Effector memory CD8-positive, alpha-beta T cell (primary cell): ENCODE results near the gene MSGN1.

Experiments used
- ATAC-seq: fragments of 150-1000 bp; cut with Tn5 transposase; replicated peaks from 2 replicates; pipeline ENCODE4 v1.10.0; 2021; ENCODE audit warnings: mild to moderate bottlenecking, moderate library complexity
- DNase-seq, 3 experiments: peaks; one replicate each; pipeline ENCODE4 v3.0.0; 2021
- H3K27ac Mint-ChIP-seq, 2 donors: one replicate each; pipeline ENCODE4 v1.8.0; 2022; ENCODE audit warnings: mild to moderate bottlenecking in 2 of 2, mixed read lengths in 2 of 2, moderate library complexity in 2 of 2
- H3K27me3 Mint-ChIP-seq, 2 donors: one replicate each; pipeline ENCODE4 v1.8.0; 2022; ENCODE audit warnings: mixed read lengths in 2 of 2
- H3K36me3 Mint-ChIP-seq: one replicate; pipeline ENCODE4 v1.8.0; 2022; ENCODE audit warnings: mild to moderate bottlenecking, moderate library complexity, mixed read lengths; ENCODE audit not compliant: insufficient read depth
- H3K4me1 Mint-ChIP-seq, 2 donors: one replicate each; pipeline ENCODE4 v1.8.0; 2022; ENCODE audit warnings: low read depth in 2 of 2, mixed read lengths in 2 of 2
- H3K4me3 Mint-ChIP-seq, 2 donors: one replicate each; pipeline ENCODE4 v1.8.0; 2022; ENCODE audit warnings: mild to moderate bottlenecking in 2 of 2, mixed read lengths in 2 of 2, moderate library complexity in 2 of 2
- H3K9me3 Mint-ChIP-seq, 2 donors: one replicate each; pipeline ENCODE4 v1.8.0; 2022; ENCODE audit warnings: mixed read lengths in 2 of 2
- total RNA-seq, 9 experiments: gene quantifications; one replicate each; lab custom pipeline; 2026; lab: John Stamatoyannopoulos, UW

MSGN1 gene
- total RNA-seq = 0 to 0.12 (median 0) reads per million in 9 experiments

DNA sequence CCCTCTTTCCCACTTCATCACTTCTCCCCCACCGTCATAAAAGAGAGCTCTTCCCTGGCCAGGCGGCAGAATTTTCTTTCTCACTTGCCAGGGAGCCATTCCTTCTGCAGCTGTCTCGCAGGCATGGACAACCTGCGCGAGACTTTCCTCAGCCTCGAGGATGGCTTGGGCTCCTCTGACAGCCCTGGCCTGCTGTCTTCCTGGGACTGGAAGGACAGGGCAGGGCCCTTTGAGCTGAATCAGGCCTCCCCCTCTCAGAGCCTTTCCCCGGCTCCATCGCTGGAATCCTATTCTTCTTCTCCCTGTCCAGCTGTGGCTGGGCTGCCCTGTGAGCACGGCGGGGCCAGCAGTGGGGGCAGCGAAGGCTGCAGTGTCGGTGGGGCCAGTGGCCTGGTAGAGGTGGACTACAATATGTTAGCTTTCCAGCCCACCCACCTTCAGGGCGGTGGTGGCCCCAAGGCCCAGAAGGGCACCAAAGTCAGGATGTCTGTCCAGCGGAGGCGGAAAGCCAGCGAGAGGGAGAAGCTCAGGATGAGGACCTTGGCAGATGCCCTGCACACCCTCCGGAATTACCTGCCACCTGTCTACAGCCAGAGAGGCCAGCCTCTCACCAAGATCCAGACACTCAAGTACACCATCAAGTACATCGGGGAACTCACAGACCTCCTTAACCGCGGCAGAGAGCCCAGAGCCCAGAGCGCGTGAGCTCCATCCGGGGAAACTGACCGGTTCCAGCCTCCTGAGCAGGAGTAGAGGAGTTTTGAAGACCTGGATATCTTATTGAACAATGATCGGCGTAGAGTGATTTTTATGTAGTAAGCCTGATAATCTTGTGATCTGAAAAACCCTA lies at the start of gene MSGN1:
Gene MSGN1, plus strand, starts transcription at position 65 of the 850 bp plus-strand sequence. Its CDS starts 59 bp downstream, at position 124.
- no peak within 1 kb of the TSS for H3K27ac Mint-ChIP-seq

GRCh38 chr2:17768894-17769293 lies 47.4 kb upstream of the MSGN1 start:
- DNase-seq (no peak), ATAC-seq (no peak)
- Mint-ChIP-seq H3K9me3 (no peaks in the 10 kb centered on the region), H3K36me3 (no peaks in the 10 kb centered on the region), H3K4me1 (no peaks in the 10 kb centered on the region), H3K4me3 (no peak overlapping the region), H3K27me3 (no peaks in the 10 kb centered on the region), H3K27ac (no peak overlapping the region)

More for the DNA sequence above, at the start of gene MSGN1:
- no peaks in the 10 kb centered on the region for H3K9me3 Mint-ChIP-seq
- DNase-seq (no peak), ATAC-seq (no peak)
- peaks cover 50 to 51% of the 10 kb centered on the region in 2 donors for H3K27me3 Mint-ChIP-seq
- H3K36me3 Mint-ChIP-seq = no peaks in the 10 kb centered on the region
- H3K4me3 Mint-ChIP-seq = no peak within 1 kb of the TSS
- no peaks in the 10 kb centered on the region for H3K4me1 Mint-ChIP-seq

DNA sequence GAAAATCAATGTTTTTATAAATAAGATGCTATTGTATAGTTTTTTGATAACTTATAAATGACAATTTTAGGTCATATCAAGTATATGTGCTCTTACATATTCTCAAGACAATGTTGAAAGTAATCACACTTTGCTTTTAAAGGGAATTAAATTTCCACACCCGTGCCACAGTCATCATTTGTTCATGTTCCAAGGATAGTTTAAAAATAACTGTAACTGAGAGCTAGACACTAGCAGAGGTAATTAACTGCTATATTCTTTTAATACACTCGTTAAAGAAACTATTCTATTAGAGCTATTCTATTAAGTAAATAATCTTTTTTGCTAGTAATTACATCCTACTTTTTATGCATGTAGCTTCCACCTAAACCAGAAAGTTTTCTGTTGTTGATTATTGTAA lies 44.3 kb upstream of the MSGN1 start:
- H3K4me1 Mint-ChIP-seq = no peaks in the 10 kb centered on the region
- H3K27me3 Mint-ChIP-seq = no peaks in the 10 kb centered on the region
- DNase-seq (no peak), ATAC-seq (no peak)
- H3K9me3 Mint-ChIP-seq = no peaks in the 10 kb centered on the region
- H3K27ac Mint-ChIP-seq = no peak overlapping the region
- H3K36me3 Mint-ChIP-seq = peaks cover 9% of the 10 kb centered on the region
- no peak overlapping the region for H3K4me3 Mint-ChIP-seq

GRCh38 chr2:17772532-17772931 lies 43.7 kb upstream of the MSGN1 start:
- H3K4me1 Mint-ChIP-seq = no peaks in the 10 kb centered on the region
- H3K36me3 Mint-ChIP-seq = peaks cover 9% of the 10 kb centered on the region
- no peak overlapping the region for H3K4me3 Mint-ChIP-seq
- DNase-seq (no peak), ATAC-seq (no peak)
- no peaks in the 10 kb centered on the region for H3K27me3 Mint-ChIP-seq
- no peak overlapping the region for H3K27ac Mint-ChIP-seq
- H3K9me3 Mint-ChIP-seq = no peaks in the 10 kb centered on the region

DNA sequence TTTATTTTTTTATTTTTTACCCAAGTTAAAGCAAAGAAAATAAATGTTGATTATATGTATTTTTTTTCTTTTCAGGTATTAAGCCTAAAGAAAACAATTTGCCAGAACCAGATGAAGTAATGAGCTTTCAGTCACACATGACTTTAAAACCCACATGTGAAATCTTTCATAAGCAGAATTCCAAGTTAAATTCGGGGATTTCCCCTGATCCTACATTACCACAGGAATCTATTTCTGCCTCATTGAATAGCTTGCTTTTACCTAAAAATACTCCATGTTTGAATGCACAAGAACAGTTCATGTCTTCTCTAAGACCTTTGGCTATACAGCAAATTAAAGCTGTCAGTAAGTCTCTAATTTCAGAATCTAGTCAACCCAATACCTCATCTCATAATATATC lies 35.7 kb upstream of the MSGN1 start:
- DNase-seq (no peak), ATAC-seq (no peak)
- Mint-ChIP-seq H3K4me3 (no peak overlapping the region), H3K27me3 (no peaks in the 10 kb centered on the region), H3K9me3 (no peaks in the 10 kb centered on the region), H3K4me1 (no peaks in the 10 kb centered on the region), H3K36me3 (peaks cover 8% of the 10 kb centered on the region), H3K27ac (no peak overlapping the region)

- Mint-ChIP-seq H3K9me3 (no peaks in the 10 kb centered on the region), H3K27ac (no peak overlapping the region), H3K36me3 (peaks cover under 1% of the 10 kb centered on the region), H3K4me1 (no peaks in the 10 kb centered on the region), H3K4me3 (no peak overlapping the region), H3K27me3 (no peaks in the 10 kb centered on the region)
- ATAC-seq = no peak
- no peak for DNase-seq
These were observed 34.8 kb upstream of the MSGN1 start for GRCh38 chr2:17781482-17781881.

- no peaks in the 10 kb centered on the region for H3K4me1 Mint-ChIP-seq
- no peak overlapping the region for H3K27ac Mint-ChIP-seq
- peaks cover 12 to 13% of the 10 kb centered on the region in 2 donors for H3K27me3 Mint-ChIP-seq
- no peak overlapping the region for H3K4me3 Mint-ChIP-seq
- no peak for ATAC-seq
- DNase-seq = no peak
- H3K36me3 Mint-ChIP-seq = no peaks in the 10 kb centered on the region
- H3K9me3 Mint-ChIP-seq = no peaks in the 10 kb centered on the region
These were observed 29.5 kb upstream of the MSGN1 start for GRCh38 chr2:17786727-17787126.

- no peak for ATAC-seq
- no peaks in the 10 kb centered on the region for H3K9me3 Mint-ChIP-seq
- H3K4me3 Mint-ChIP-seq = no peak overlapping the region
- H3K27me3 Mint-ChIP-seq = peaks cover 33 to 34% of the 10 kb centered on the region in 2 donors
- no peaks in the 10 kb centered on the region for H3K4me1 Mint-ChIP-seq
- DNase-seq = no peak
- H3K36me3 Mint-ChIP-seq = no peaks in the 10 kb centered on the region
- H3K27ac Mint-ChIP-seq = no peak overlapping the region
These were observed 27.5 kb upstream of the MSGN1 start for GRCh38 chr2:17788773-17789172.

DNA sequence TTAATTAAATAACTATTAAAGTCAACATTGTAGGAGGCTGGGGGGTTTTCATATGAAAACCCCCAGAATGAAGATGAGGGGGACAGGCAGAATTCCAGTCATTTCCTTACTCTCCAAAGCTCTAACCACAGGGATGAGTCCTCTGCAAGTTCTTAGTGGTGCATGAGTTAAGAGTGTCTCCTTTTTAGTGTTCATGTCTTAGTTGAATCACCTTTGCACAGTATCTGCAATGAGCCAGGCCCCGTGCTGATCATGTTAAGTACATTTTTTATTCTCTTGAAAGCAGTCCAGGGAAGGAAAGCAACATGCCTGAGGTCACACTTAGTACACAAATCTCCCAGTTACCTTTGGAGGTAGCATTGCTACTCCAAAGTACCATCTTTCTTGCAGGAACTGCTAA lies 25.7 kb upstream of the MSGN1 start:
- DNase-seq (no peak), ATAC-seq (no peak)
- Mint-ChIP-seq H3K4me3 (no peak overlapping the region), H3K9me3 (no peaks in the 10 kb centered on the region), H3K4me1 (no peaks in the 10 kb centered on the region), H3K27ac (no peak overlapping the region), H3K36me3 (no peaks in the 10 kb centered on the region), H3K27me3 (peaks cover 47 to 49% of the 10 kb centered on the region in 2 donors)

DNA sequence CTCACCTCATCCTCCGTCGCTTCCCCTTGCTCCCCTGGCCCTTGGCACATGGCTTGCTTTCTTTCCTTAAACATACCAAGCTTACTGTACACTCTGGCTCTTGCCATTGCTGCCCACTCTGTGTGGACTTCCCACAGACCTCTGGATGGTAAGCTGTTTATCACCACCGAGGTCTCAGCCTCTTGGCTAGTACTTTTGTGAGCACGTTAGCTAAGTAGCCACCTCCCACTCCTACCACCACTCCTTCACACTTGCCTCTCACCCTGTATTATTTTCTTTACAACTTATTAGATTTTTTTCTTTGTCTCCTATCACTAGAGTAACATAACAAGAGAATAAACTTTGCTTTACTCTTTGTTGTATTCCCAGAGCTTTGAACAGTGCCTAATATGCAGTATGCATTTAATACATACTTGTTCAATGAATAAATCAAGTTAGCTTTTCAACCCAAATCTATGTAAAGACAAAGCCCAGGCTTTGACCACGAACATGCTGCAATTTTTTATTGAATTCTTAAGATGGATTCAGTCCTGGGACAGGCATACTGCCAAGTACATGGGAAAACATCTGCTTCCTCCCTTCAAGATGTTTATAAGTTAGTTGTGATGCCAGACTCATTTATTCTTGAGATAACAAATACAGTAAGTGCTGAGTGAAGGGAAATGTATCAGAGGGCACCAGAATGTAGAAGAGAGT lies 25.0 kb upstream of the MSGN1 start:
- no peak for ATAC-seq
- Mint-ChIP-seq H3K4me1 (no peaks in the 10 kb centered on the region), H3K27ac (no peak overlapping the region), H3K27me3 (peaks cover 50 to 55% of the 10 kb centered on the region in 2 donors), H3K4me3 (no peak overlapping the region), H3K36me3 (no peaks in the 10 kb centered on the region), H3K9me3 (no peaks in the 10 kb centered on the region)
- DNase-seq = no peak

DNA sequence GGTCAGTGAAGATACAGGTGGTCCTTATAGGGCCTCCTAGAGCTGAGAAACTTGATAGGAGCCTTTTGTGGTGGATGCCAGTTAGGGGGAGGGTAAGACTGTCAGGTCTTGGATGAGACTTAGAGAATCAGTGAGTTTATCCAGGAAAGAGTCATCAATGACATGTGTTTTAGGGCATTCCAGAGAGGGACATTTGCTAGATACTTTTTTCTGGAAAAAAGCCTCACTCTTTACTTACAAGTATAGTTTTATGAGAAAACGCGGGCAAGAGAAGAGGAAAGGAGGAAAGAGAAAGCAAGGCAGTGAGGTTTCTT lies 24.5 kb upstream of the MSGN1 start:
- H3K4me1 Mint-ChIP-seq = no peaks in the 10 kb centered on the region
- H3K27ac Mint-ChIP-seq = no peak overlapping the region
- H3K36me3 Mint-ChIP-seq = no peaks in the 10 kb centered on the region
- no peaks in the 10 kb centered on the region for H3K9me3 Mint-ChIP-seq
- H3K4me3 Mint-ChIP-seq = no peak overlapping the region
- peaks cover 55 to 60% of the 10 kb centered on the region in 2 donors for H3K27me3 Mint-ChIP-seq
- ATAC-seq (no peak), DNase-seq (no peak)

- Mint-ChIP-seq H3K4me3 (no peak overlapping the region), H3K4me1 (no peaks in the 10 kb centered on the region), H3K27ac (no peak overlapping the region), H3K27me3 (peaks cover 56 to 66% of the 10 kb centered on the region in 2 donors), H3K36me3 (no peaks in the 10 kb centered on the region), H3K9me3 (no peaks in the 10 kb centered on the region)
- ATAC-seq (no peak), DNase-seq (no peak)
These were observed 23.7 kb upstream of the MSGN1 start for GRCh38 chr2:17792515-17792914.

GRCh38 chr2:17793296-17793695 lies 23.0 kb upstream of the MSGN1 start:
- Mint-ChIP-seq H3K27me3 (peaks cover 56 to 72% of the 10 kb centered on the region in 2 donors), H3K9me3 (no peaks in the 10 kb centered on the region), H3K36me3 (no peaks in the 10 kb centered on the region), H3K27ac (no peak overlapping the region), H3K4me1 (no peaks in the 10 kb centered on the region), H3K4me3 (no peak overlapping the region)
- ATAC-seq (no peak), DNase-seq (no peak)

DNA sequence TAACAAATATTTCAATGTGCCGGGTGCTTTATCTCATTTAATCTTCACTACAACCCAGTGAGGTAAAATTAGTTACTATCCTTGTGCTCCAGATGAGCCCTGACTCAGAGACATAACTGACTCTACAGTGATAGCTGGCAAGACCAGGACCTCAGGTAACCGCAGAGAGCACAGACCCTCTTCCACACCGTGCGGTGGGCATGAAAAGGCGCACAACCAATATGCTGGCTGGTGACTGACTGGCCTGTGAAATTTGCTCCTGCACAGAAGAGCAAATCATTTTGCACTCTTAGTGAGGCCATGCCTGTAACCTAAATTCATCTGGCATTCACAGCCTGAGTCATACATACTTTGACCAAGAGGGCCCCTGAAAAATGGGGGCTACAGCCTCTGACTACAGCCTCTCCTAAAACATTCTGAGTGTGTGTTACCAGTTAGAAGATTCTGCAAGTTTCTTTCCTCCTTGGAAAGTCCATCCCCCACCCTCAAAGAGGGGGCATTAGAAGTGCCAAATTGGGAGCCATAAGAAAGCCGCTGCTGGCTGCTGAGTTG lies 22.4 kb upstream of the MSGN1 start:
- H3K27me3 Mint-ChIP-seq = peaks cover 57 to 72% of the 10 kb centered on the region in 2 donors
- H3K4me1 Mint-ChIP-seq = no peaks in the 10 kb centered on the region
- DNase-seq = no peak
- H3K27ac Mint-ChIP-seq = no peak overlapping the region
- H3K9me3 Mint-ChIP-seq = no peaks in the 10 kb centered on the region
- no peak for ATAC-seq
- H3K36me3 Mint-ChIP-seq = no peaks in the 10 kb centered on the region
- H3K4me3 Mint-ChIP-seq = no peak overlapping the region
